ENCODE data around the gene GADD45B.
A peak's percentile ranks its signal among the peaks of the same experiment; 100 is the strongest.
"Not testable (repeated sequence)": the region's sequence is repeated elsewhere in the genome, so short reads cannot be mapped to it uniquely, and the experiment has no call there.

Gene GADD45B

DNA sequence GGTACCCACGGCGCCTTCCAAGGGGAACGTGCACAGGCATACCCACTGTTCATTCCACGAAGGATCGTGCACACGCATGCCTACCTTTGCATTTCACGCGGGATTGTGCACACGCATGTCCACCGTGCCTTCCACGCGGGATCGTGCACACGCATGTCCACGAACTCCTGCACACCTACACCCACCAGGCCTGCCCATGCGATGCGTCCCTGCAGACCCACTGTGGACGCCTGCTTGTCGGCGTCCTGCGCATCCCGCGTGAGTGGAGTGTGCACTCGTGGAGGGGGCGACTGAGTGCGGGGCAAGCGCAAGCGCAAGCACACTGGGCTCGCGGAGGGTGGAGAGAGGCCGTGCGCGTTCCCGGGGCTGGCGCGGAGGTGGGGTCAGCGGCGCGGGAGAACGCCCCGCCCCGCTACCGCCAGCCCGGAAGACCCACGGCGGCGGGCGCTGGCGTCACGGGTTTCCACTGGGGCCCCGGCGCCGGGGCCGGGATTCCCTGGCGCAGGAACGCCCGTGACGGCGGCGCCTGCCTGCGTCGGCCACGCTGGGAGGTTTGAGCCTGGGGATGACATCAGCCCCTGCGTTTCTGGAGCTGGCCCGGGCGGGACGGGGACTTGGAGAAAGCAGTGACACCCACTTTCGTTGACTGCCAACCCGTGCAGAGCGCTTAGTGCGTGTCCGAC is 18.7 kb downstream of the GADD45B start:
- Histone ChIP-seq H3K4me1 (ENCODE audit: control insufficient read depth, insufficient read depth, low read length) (peaks cover 27% of the 10 kb centered on the region), H3K9me3 (ENCODE audit: control insufficient read depth, low read length) (no peaks in the 10 kb centered on the region), H3K9ac (ENCODE audit: low read length) (peak overlapping the region; percentile 86), H3K36me3 (ENCODE audit: control insufficient read depth, insufficient read depth, low read length, severe bottlenecking) (no peaks in the 10 kb centered on the region), H3K27me3 (replicated peaks; ENCODE audit: control insufficient read depth, insufficient read depth, low read length) (no peaks in the 10 kb centered on the region), H3K4me3 (ENCODE audit: low read length) (peak overlapping the region; percentile 78)
- DNase-seq (ENCODE audit: low read depth), result peak; percentile 95

DNA sequence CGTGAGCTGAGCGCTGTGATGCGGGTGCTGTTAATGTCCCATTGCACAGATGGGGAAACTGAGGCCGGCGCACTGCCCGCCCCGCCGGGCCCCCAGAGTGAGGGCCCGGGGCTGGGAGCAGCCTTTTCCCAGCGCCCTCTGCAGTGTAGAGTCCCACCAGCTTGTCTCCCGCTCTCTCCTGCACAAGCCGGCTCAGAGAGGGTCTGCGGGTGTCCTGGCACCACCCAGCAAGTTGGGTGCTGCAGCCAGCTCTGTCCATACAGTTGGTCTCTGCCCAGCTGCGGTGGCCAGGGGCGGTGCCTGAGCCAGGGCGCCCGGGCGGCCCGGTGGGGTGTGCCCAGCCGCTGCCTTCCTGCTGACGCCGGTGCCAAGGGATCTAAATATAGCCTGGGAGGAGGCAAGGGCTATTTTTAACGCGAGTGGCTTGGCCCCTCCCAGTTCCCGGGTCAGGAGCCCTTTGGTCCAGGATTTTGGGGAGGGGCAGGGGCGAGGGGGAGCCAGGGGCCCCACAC is 19.3 kb downstream of the GADD45B start:
- Histone ChIP-seq H3K9ac (ENCODE audit: low read length) (peak overlapping the region; percentile 86), H3K9me3 (ENCODE audit: control insufficient read depth, low read length) (no peaks in the 10 kb centered on the region), H3K36me3 (ENCODE audit: control insufficient read depth, insufficient read depth, low read length, severe bottlenecking) (no peaks in the 10 kb centered on the region), H3K27me3 (replicated peaks; ENCODE audit: control insufficient read depth, insufficient read depth, low read length) (no peaks in the 10 kb centered on the region), H3K4me1 (ENCODE audit: control insufficient read depth, insufficient read depth, low read length) (peaks cover 31% of the 10 kb centered on the region), H3K4me3 (ENCODE audit: low read length) (peak overlapping the region; percentile 78)
- peak; percentile 89 for DNase-seq (ENCODE audit: low read depth)

DNA sequence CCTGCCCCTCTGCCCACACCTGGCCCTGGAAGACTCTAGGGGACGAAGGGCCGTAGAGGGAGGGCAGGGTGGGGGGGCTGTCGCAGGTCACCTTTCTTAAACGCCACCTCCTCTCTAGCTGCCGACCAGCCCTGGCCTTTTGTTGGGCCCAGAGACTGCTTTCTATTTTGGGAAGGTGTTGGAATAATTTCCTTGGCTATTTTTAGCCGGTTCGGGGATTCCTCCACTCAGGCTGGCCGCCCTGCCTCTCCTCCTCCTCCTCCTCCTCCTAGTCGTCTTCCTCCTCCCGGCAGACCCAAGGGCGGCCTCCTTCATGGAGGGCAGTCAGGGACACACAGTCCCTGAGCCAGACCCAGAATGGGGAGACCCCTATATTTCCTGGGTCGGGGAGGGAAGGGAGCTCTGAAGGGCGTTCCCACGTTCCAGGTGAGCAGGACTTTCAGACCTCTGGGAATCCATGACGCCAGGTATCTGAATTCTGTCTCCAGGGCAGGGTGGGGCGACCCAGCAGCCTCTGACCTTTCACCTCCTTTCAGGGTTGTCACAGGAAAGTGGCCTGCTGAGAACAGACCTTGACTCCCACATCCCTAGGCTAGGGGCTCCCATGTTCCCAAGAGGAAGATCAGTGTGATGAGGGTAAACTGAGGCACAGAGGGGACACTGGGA is 19.9 kb downstream of the GADD45B start:
- DNase-seq (ENCODE audit: low read depth), result peak; percentile 52
- Histone ChIP-seq H3K27me3 (replicated peaks; ENCODE audit: control insufficient read depth, insufficient read depth, low read length) (no peaks in the 10 kb centered on the region), H3K9ac (ENCODE audit: low read length) (peak overlapping the region; percentile 86), H3K36me3 (ENCODE audit: control insufficient read depth, insufficient read depth, low read length, severe bottlenecking) (no peaks in the 10 kb centered on the region), H3K9me3 (ENCODE audit: control insufficient read depth, low read length) (no peaks in the 10 kb centered on the region), H3K4me1 (ENCODE audit: control insufficient read depth, insufficient read depth, low read length) (peaks cover 33% of the 10 kb centered on the region), H3K4me3 (ENCODE audit: low read length) (peak overlapping the region; percentile 37)

DNA sequence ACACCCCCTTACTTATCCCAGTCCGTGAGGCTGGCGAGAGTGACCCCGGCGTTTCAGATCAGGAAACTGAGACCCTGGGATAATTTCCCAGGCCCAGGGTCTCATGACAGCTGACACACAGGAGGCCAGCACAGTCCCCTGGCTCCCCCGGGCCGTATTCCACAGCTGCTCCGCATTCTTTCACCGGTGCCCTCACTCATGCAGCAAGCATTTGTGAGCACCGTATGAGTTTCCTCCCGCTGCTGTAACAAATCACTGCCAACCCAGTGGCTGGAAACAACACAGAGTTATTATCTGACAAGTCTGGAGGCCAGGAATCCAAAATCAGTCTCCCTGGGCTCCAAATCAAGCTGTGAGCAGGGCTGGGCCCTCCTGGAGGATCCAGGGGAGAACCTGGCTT is 21.3 kb downstream of the GADD45B start:
- no peak for DNase-seq (ENCODE audit: low read depth)
- no peaks in the 10 kb centered on the region for H3K36me3 ChIP-seq (ENCODE audit: control insufficient read depth, insufficient read depth, low read length, severe bottlenecking)
- H3K27me3 ChIP-seq (replicated peaks; ENCODE audit: control insufficient read depth, insufficient read depth, low read length), result no peaks in the 10 kb centered on the region
- H3K4me3 ChIP-seq (ENCODE audit: low read length), result no peak overlapping the region
- peaks cover 28% of the 10 kb centered on the region for H3K4me1 ChIP-seq (ENCODE audit: control insufficient read depth, insufficient read depth, low read length)
- no peaks in the 10 kb centered on the region for H3K9me3 ChIP-seq (ENCODE audit: control insufficient read depth, low read length)
- H3K9ac ChIP-seq (ENCODE audit: low read length), result no peak overlapping the region

DNA sequence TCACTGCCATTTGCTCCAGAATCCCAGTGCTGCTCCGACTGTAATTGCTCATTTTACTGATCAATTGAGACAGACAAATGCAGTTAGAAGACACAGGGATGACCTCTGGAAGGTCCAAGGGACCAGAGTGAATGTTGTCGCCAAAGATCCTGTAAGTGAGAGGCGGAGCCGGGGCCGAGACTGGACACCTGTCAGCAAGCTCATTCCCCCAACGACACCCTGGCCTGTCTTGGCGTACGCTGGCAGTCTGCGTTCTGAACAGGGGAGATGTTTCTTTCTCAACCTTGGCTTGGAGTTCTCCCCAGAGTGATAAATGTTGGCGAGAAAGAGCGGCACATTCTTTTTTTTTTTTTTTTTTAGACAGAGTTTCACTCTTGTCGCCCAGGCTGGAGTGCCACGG is 24.2 kb downstream of the GADD45B start:
- Histone ChIP-seq H3K9ac (ENCODE audit: low read length) (no peak overlapping the region), H3K4me1 (ENCODE audit: control insufficient read depth, insufficient read depth, low read length) (peaks cover 30% of the 10 kb centered on the region), H3K27me3 (replicated peaks; ENCODE audit: control insufficient read depth, insufficient read depth, low read length) (no peaks in the 10 kb centered on the region), H3K4me3 (ENCODE audit: low read length) (no peak overlapping the region), H3K36me3 (ENCODE audit: control insufficient read depth, insufficient read depth, low read length, severe bottlenecking) (no peaks in the 10 kb centered on the region), H3K9me3 (ENCODE audit: control insufficient read depth, low read length) (no peaks in the 10 kb centered on the region)
- DNase-seq (ENCODE audit: low read depth), result no peak

DNA sequence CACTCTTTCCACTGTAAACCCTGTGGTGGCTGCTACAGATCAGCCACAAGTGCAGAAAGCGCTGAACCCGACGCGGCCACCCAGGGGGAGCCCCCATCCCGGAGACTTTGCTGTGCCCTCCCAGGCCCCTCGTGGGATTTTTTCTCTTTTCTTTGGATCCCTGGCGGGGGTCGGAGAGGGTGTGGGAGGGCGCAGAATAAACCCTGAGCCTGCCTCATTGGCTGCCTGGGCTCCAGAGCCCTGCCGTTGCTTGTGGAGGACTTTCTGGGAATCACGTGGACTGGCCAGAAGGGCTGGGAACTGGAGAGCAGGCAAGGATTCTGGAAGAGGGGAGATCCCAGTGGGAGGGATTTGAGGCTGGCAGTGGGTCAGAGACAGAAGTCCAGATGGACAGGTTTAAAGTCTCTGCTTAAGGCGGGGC is 24.9 kb downstream of the GADD45B start:
- Histone ChIP-seq H3K36me3 (ENCODE audit: control insufficient read depth, insufficient read depth, low read length, severe bottlenecking) (no peaks in the 10 kb centered on the region), H3K4me1 (ENCODE audit: control insufficient read depth, insufficient read depth, low read length) (peaks cover 26% of the 10 kb centered on the region), H3K9ac (ENCODE audit: low read length) (peak overlapping the region; percentile 45), H3K4me3 (ENCODE audit: low read length) (no peak overlapping the region), H3K27me3 (replicated peaks; ENCODE audit: control insufficient read depth, insufficient read depth, low read length) (no peaks in the 10 kb centered on the region), H3K9me3 (ENCODE audit: control insufficient read depth, low read length) (no peaks in the 10 kb centered on the region)
- no peak for DNase-seq (ENCODE audit: low read depth)

DNA sequence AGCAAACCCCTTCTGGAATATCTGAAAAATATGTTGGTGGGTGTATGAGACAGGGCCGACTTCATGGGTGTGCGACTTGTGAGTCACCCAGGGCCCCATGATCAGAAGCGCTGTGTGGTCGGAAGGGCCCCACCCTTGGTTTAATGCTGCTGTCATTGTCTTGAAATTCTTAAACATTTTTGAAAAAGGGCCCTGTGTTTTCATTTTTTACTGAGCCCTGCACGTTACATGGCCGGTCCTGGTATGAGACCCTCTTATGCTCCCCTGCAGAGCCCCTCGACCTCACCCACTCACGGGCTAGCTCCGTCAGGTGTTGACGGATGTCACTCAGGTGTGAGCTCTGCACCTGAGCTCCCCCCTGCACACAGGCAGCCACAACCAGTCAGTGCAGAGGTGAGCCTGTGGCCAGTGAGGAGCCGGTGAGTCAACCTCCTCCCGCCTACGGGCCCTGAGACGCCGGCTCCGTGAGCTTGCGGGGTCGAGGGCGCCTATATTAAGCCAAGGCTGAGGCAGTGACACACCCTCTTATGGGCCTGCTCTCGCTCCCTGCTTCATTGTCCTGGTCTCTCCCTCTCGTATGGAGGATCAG is 27.7 kb downstream of the GADD45B start:
- Histone ChIP-seq H3K9ac (ENCODE audit: low read length) (peak overlapping the region; percentile 50), H3K4me1 (ENCODE audit: control insufficient read depth, insufficient read depth, low read length) (peaks cover 25% of the 10 kb centered on the region), H3K36me3 (ENCODE audit: control insufficient read depth, insufficient read depth, low read length, severe bottlenecking) (no peaks in the 10 kb centered on the region), H3K27me3 (replicated peaks; ENCODE audit: control insufficient read depth, insufficient read depth, low read length) (no peaks in the 10 kb centered on the region), H3K4me3 (ENCODE audit: low read length) (no peak overlapping the region), H3K9me3 (ENCODE audit: control insufficient read depth, low read length) (no peaks in the 10 kb centered on the region)
- DNase-seq (ENCODE audit: low read depth), result peak; percentile 78

DNA sequence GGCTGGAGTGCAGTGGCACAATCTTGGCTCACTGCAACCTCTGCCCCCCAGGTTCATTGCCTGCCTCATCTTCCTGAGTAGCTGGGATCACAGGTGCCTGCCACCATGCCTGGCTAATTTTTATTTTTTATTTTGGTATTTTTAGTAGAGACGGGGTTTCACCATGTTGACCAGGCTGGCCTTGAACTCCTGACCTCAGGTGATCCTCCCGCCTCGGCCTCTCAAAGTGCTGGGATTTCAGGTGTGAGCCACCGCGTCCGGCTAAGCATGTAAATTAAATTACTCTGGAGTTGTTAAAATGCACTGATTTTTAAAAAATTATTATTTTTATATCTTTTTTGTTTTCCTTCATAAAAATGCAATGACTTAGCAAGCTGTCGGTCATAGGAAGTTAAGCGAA is 30.7 kb downstream of the GADD45B start:
- H3K9ac ChIP-seq (ENCODE audit: low read length); H3K9me3 ChIP-seq (ENCODE audit: control insufficient read depth, low read length); H3K27me3 ChIP-seq (replicated peaks; ENCODE audit: control insufficient read depth, insufficient read depth, low read length); H3K4me3 ChIP-seq (ENCODE audit: low read length); DNase-seq (ENCODE audit: low read depth); H3K36me3 ChIP-seq (ENCODE audit: control insufficient read depth, insufficient read depth, low read length, severe bottlenecking): not testable (repeated sequence)
- peaks cover 15% of the 10 kb centered on the region for H3K4me1 ChIP-seq (ENCODE audit: control insufficient read depth, insufficient read depth, low read length)

DNA sequence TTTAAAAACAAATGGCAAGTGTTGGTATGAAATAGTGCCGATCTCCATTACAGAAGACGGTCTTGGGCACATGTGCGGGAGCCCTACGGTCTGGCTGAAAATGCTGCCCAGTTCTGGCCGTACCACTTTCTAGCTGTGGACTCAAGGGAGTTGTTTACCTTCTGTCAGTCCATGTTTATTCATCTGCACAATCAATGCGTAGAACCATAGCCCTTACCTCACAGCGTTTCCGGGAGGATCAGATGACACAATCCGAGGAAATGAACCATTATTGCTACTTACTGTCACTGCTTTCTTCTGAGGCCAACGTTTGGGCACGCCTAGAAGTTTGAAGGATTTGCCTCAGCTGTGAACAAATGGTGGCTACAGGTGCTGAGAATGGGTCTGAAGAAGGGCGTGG is 31.2 kb downstream of the GADD45B start:
- H3K36me3 ChIP-seq (ENCODE audit: control insufficient read depth, insufficient read depth, low read length, severe bottlenecking), result no peaks in the 10 kb centered on the region
- H3K9me3 ChIP-seq (ENCODE audit: control insufficient read depth, low read length), result no peaks in the 10 kb centered on the region
- peaks cover 15% of the 10 kb centered on the region for H3K4me1 ChIP-seq (ENCODE audit: control insufficient read depth, insufficient read depth, low read length)
- peak; percentile 66 for DNase-seq (ENCODE audit: low read depth)
- peaks cover 5% of the 10 kb centered on the region for H3K27me3 ChIP-seq (replicated peaks; ENCODE audit: control insufficient read depth, insufficient read depth, low read length)
- H3K4me3 ChIP-seq (ENCODE audit: low read length), result no peak overlapping the region
- H3K9ac ChIP-seq (ENCODE audit: low read length), result no peak overlapping the region

DNA sequence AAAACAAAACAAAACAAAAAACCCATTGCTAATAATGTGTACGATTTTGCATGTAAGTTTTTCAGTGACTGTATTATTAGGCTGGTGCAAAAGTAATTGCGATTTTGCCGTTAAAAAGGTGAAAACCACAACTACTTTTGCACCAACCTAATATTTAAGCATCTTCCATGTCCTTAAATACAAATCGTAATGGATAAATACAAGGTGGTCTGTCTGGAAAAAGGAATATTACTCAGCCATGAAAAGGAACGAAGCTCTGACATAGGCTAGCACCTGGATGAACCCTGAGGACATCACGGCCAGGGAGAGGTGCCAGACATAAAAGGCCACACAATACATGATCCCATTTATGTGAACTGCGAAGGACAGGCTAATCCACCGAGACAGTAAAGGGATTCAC is 33.2 kb downstream of the GADD45B start:
- Histone ChIP-seq H3K9ac (ENCODE audit: low read length) (no peak overlapping the region), H3K4me3 (ENCODE audit: low read length) (no peak overlapping the region), H3K9me3 (ENCODE audit: control insufficient read depth, low read length) (no peaks in the 10 kb centered on the region), H3K27me3 (replicated peaks; ENCODE audit: control insufficient read depth, insufficient read depth, low read length) (peaks cover 10% of the 10 kb centered on the region), H3K36me3 (ENCODE audit: control insufficient read depth, insufficient read depth, low read length, severe bottlenecking) (no peaks in the 10 kb centered on the region), H3K4me1 (ENCODE audit: control insufficient read depth, insufficient read depth, low read length) (peaks cover 3% of the 10 kb centered on the region)
- no peak for DNase-seq (ENCODE audit: low read depth)

DNA sequence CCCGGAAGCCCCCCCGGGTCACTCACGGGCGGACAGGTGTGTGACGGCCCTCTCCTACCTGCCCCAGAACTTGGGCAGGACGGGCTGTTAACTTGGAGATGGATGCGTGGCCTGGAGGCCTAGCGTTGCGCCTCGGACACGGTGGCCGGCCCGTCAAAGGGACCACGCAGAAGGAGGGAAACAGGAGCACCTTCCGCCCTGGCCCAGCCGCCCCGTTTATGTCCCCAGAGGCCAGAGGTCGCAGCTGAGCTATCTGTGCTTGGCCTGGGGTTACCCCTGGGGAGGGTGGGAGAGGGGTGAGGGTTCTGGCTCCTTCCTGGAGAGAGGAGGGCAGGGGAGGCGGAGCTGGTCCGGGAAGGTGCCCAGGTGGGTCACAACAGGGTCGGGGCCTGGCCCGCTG is 35.6 kb downstream of the GADD45B start:
- Histone ChIP-seq H3K27me3 (replicated peaks; ENCODE audit: control insufficient read depth, insufficient read depth, low read length) (peaks cover 10% of the 10 kb centered on the region), H3K36me3 (ENCODE audit: control insufficient read depth, insufficient read depth, low read length, severe bottlenecking) (no peaks in the 10 kb centered on the region), H3K9ac (ENCODE audit: low read length) (no peak overlapping the region), H3K4me1 (ENCODE audit: control insufficient read depth, insufficient read depth, low read length) (peaks cover 3% of the 10 kb centered on the region), H3K4me3 (ENCODE audit: low read length) (no peak overlapping the region), H3K9me3 (ENCODE audit: control insufficient read depth, low read length) (no peaks in the 10 kb centered on the region)
- no peak for DNase-seq (ENCODE audit: low read depth)
